ENCODE results near the gene TREM1. TPM values are rescaled to one million over a fixed set of nuclear protein-coding genes. Genes with fewer than 3 reads are reported as not detected.

Gene TREM1
- total RNA-seq, 4 donors from 2014 or later: 1.0 to 2.2 TPM; not detected in 2

DNA sequence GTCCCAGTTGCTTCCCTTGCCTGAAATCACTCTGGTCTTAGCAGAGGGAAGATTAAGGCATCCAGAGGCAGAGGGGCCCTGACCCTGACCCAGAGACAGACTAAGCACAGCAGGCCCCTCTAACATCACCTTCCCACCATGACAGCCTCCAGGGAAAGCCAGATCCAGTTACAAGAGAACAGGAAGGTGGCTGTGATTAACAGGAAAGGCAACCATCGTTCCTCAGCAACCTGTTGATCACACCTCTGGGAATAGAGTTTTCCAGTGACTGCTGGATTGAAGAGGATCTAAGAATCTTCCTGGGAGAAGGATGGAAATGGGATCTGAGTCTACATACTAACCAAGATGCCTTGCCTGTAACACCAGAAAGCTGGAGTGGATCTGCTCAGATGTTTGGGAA is 5.2 kb upstream of the TREM1 start:
- no peak for DNase-seq (ENCODE audit: low spot score in 2 of 2)
- Histone ChIP-seq H3K4me3 (no peak overlapping the region), H3K9me3 (no peaks in the 10 kb centered on the region), H3K27me3 (peaks cover 15% of the 10 kb centered on the region), H3K27ac (no peak overlapping the region), H3K36me3 (no peaks in the 10 kb centered on the region), H3K4me1 (no peaks in the 10 kb centered on the region)
- TF ChIP-seq POLR2AphosphoS5 (IDR thresholded peaks at IDR 0.05): no peak
- TF ChIP-seq EP300 (IDR thresholded peaks at IDR 0.05): no peak
- no peak for TF ChIP-seq POLR2A (IDR thresholded peaks at IDR 0.05)
- TF ChIP-seq, protein P1, sequence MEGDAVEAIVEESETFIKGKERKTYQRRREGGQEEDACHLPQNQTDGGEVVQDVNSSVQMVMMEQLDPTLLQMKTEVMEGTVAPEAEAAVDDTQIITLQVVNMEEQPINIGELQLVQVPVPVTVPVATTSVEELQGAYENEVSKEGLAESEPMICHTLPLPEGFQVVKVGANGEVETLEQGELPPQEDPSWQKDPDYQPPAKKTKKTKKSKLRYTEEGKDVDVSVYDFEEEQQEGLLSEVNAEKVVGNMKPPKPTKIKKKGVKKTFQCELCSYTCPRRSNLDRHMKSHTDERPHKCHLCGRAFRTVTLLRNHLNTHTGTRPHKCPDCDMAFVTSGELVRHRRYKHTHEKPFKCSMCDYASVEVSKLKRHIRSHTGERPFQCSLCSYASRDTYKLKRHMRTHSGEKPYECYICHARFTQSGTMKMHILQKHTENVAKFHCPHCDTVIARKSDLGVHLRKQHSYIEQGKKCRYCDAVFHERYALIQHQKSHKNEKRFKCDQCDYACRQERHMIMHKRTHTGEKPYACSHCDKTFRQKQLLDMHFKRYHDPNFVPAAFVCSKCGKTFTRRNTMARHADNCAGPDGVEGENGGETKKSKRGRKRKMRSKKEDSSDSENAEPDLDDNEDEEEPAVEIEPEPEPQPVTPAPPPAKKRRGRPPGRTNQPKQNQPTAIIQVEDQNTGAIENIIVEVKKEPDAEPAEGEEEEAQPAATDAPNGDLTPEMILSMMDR (IDR thresholded peaks at IDR 0.05): no peak
- WGBS: 20% methylated on average over 1 of the region's 1 CpG

DNA sequence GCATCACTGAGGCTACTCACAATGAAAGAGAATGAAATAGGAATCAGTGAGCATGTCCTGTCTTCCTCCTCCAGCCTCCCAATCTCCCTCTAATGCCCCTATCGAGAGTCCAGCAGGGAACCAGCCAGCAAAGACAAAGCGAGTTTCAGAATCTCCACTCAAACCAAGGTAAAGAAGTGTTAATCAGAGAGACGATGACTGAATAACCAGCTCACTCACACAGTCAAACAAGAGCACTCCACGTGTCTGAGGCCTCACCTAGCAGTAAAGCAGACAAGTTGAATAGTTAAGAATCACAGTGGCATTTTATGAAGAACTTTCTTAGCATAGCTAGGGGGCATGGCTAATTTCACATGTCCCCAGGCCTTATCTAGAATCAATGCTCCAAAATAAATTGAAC is 3.3 kb upstream of the TREM1 start:
- Histone ChIP-seq H3K27ac (no peak overlapping the region), H3K4me1 (no peaks in the 10 kb centered on the region), H3K4me3 (no peak overlapping the region), H3K9me3 (no peaks in the 10 kb centered on the region), H3K27me3 (peaks cover 17% of the 10 kb centered on the region), H3K36me3 (no peaks in the 10 kb centered on the region)
- TF ChIP-seq POLR2A (IDR thresholded peaks at IDR 0.05): no peak
- no peak for TF ChIP-seq EP300 (IDR thresholded peaks at IDR 0.05)
- 89% methylated on average over 4 of the region's 4 CpGs for WGBS
- no peak for DNase-seq (ENCODE audit: low spot score in 2 of 2)

DNA sequence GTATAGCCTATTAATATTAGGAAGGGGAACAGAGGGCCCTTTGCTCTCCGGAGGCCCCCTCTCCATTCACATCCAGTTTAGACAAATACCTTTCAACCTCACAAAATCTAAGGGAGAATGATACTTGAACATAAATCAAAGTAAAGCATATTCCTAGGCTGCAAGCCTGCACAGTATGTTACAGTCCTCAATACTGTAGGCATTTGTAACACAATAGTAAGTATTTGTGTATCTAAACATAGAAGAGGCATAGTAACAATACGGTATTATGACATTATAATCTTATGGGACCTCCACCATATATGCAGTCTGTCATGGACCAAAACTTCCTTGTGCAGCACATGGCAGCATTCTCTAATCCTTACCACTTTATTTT is 2.3 kb upstream of the TREM1 start:
- no peaks in the 10 kb centered on the region for H3K4me1 ChIP-seq
- TF ChIP-seq POLR2A (IDR thresholded peaks at IDR 0.05) (no peak), POLR2AphosphoS5 (IDR thresholded peaks at IDR 0.05) (no peak)
- WGBS: 71% methylated on average over 2 of the region's 2 CpGs
- no peak for DNase-seq (ENCODE audit: low spot score in 2 of 2)
- H3K9me3 ChIP-seq: no peaks in the 10 kb centered on the region
- peaks cover 19% of the 10 kb centered on the region for H3K27me3 ChIP-seq
- H3K27ac ChIP-seq: no peak overlapping the region
- H3K4me3 ChIP-seq: no peak overlapping the region
- no peaks in the 10 kb centered on the region for H3K36me3 ChIP-seq

DNA sequence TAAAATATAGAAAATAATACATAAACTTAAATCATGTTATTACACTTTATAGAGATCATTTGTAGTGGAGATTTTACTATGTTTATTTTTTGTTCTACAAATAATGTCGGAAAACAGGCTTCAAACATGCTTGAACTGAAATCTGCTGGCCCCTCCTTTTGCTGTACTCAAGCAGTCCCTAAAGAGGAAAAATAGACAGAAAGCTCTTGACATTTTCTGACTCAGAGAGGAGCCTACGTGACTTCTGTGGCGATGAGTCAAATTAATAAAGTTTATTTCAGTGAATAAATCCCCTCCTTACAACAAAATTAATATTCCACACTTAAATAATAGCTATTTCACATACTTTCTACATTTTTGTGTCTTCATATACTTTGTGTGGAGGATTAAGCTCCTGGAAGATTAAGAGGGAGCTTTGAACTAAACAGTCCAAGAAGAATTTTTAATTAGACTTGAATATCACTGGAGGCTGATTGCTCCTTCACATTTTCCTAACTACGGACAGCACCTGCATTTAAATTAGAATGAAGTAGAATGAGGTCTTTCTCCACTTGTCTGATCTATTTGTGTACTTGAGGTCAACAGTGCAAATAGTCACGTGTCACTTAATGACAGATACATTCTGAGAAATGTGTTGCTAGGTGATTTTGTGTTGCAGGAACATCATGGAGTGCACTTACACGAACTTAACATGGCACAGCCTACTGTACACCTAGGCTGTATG is 1.7 kb upstream of the TREM1 start:
- Histone ChIP-seq H3K4me3 (no peak overlapping the region), H3K27me3 (peaks cover 20% of the 10 kb centered on the region), H3K4me1 (no peaks in the 10 kb centered on the region), H3K36me3 (no peaks in the 10 kb centered on the region), H3K9me3 (no peaks in the 10 kb centered on the region), H3K27ac (no peak overlapping the region)
- no peak for DNase-seq (ENCODE audit: low spot score in 2 of 2)
- 49% methylated on average over 6 of the region's 6 CpGs for WGBS
- TF ChIP-seq POLR2A (IDR thresholded peaks at IDR 0.05) (no peak), POLR2AphosphoS5 (IDR thresholded peaks at IDR 0.05) (no peak), EP300 (IDR thresholded peaks at IDR 0.05) (no peak)
- TF ChIP-seq, protein P1 (IDR thresholded peaks at IDR 0.05): no peak

DNA sequence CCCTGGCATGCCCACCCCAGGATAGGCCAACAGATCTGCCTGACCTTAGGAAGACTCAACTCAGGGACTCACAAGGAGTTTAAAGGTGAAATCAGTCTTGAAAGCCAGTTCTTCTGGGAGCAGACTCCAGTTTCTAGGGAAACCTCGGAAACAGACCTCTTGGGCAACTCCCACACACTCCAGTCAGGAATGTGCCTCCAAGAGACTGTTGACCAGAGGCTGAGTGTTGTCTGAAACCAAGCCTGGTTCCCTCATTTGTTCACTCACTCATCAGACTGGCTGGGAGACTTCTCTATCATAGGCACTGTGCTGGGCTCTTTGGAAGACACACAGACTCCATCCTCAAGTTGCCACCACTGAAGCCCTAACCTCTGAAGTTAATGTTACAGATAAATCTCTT is 1.8 kb downstream of the TREM1 start:
- peaks cover 24% of the 10 kb centered on the region for H3K27me3 ChIP-seq
- no peak overlapping the region for H3K4me3 ChIP-seq
- H3K9me3 ChIP-seq: no peaks in the 10 kb centered on the region
- WGBS: 40% methylated on average over 1 of the region's 1 CpG
- no peak for TF ChIP-seq POLR2A (IDR thresholded peaks at IDR 0.05)
- TF ChIP-seq, protein P1 (IDR thresholded peaks at IDR 0.05): no peak
- no peak for TF ChIP-seq EP300 (IDR thresholded peaks at IDR 0.05)
- TF ChIP-seq POLR2AphosphoS5 (IDR thresholded peaks at IDR 0.05): no peak
- DNase-seq (ENCODE audit: low spot score in 2 of 2): no peak
- H3K36me3 ChIP-seq: no peaks in the 10 kb centered on the region
- H3K4me1 ChIP-seq: no peaks in the 10 kb centered on the region
- no peak overlapping the region for H3K27ac ChIP-seq

DNA sequence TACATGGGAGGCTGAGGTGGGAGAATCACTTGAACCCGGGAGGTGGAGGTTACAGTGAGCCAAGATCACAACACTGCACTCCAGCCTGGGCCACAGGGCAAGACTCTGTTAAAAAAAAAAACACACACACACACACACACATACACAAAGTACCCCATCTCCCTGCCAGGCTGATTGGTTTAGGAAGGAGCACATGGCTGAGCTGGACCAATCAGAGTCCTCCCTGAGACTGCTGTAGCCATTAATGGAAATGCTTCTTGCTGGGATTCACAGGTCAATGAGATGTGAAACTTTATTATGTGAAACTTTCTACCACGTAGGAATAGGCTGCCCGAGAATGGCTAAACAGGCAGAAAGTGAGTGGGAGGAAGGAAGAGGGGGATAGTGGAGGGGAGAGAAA is 2.9 kb downstream of the TREM1 start:
- H3K36me3 ChIP-seq: no peaks in the 10 kb centered on the region
- DNase-seq (ENCODE audit: low spot score in 2 of 2): no peak
- peaks cover 24% of the 10 kb centered on the region for H3K27me3 ChIP-seq
- H3K4me3 ChIP-seq: no peak overlapping the region
- WGBS: 81% methylated on average over 3 of the region's 3 CpGs
- H3K27ac ChIP-seq: no peak overlapping the region
- H3K4me1 ChIP-seq: no peaks in the 10 kb centered on the region
- TF ChIP-seq, protein P1 (IDR thresholded peaks at IDR 0.05): no peak
- TF ChIP-seq EP300 (IDR thresholded peaks at IDR 0.05): no peak
- no peak for TF ChIP-seq POLR2AphosphoS5 (IDR thresholded peaks at IDR 0.05)
- no peak for TF ChIP-seq POLR2A (IDR thresholded peaks at IDR 0.05)
- H3K9me3 ChIP-seq: no peaks in the 10 kb centered on the region
